Dendritic cell treated with granulocyte-macrophage colony-stimulating factor and Interleukin-4, amounts not matched to agents 40 ng/mL and 50 ng/mL, for 4 days (primary cell): ENCODE data around the gene GREM2.

Experiments
- H3K27ac Mint-ChIP-seq: one replicate; pipeline ENCODE4 v1.8.0; 2022; ENCODE audit warnings: mild to moderate bottlenecking, mixed read lengths
- H3K27me3 Mint-ChIP-seq: one replicate; pipeline ENCODE4 v1.8.0; 2022; ENCODE audit warnings: mild to moderate bottlenecking, mixed read lengths
- H3K36me3 Mint-ChIP-seq: one replicate; pipeline ENCODE4 v1.8.0; 2022; ENCODE audit warnings: low read depth, mixed read lengths
- H3K4me1 Mint-ChIP-seq: one replicate; pipeline ENCODE4 v1.8.0; 2022; ENCODE audit warnings: low read depth, mixed read lengths
- H3K4me3 Mint-ChIP-seq: one replicate; pipeline ENCODE4 v1.8.0; 2022; ENCODE audit warnings: mild to moderate bottlenecking, moderate library complexity, mixed read lengths
- H3K9me3 Mint-ChIP-seq: one replicate; pipeline ENCODE4 v1.8.0; 2022; ENCODE audit warnings: mixed read lengths
- intact Hi-C: fragments of 100-400 bp; cut with micrococcal nuclease; formaldehyde crosslinking; loops from one replicate; pipeline ENCODE4 v1.15.0; 2022

The GREM2 gene

DNA sequence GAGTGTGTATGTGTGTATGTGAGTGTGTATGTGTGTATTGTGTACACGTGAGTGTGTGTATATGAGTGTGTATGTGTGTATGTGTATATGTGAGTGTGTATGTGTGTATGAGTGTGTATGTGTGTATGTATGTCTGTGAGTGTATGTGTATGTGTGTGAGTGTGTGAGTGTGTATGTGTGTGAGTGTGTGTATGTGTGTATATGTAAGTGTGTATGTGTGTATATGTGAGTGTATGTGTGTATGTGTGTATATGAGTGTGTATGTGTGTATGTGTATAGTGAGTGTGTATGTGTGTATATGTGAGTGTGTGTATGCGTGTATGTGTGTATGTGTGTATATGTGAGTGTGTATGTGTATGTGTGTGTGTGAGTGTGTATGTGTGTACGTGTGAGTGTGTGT lies 49.2 kb downstream of the GREM2 start:
- intact Hi-C loops, result no loop called here
- H3K27ac Mint-ChIP-seq, result no peak overlapping the region
- no peak overlapping the region for H3K4me3 Mint-ChIP-seq
- no peaks in the 10 kb centered on the region for H3K27me3 Mint-ChIP-seq
- no peaks in the 10 kb centered on the region for H3K4me1 Mint-ChIP-seq
- no peaks in the 10 kb centered on the region for H3K36me3 Mint-ChIP-seq
- H3K9me3 Mint-ChIP-seq, result no peaks in the 10 kb centered on the region

DNA sequence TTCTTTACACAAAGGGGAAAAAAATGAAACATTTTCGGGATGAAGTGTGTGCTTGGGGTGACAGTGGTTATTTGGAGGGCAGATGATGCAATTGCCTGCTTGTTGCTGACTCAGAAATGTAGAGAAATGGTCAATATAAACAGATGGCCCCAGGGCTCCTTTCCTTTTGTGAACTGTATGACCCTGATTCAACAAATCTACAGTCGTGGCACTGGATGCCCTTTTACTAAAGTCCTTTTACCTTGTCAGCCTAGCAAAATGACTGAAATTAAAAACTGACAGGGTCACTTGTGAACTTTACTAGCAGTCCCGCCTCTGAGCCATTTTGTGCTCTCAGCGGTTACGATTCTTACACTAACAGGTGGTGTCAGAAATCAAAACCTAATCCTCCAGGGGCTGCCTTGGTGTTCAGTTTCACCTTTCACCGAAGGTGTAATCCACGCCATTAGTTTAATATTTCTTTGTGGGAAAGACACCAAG lies 49.8 kb downstream of the GREM2 start:
- intact Hi-C loops, result no loop called here
- Mint-ChIP-seq H3K27me3 (no peaks in the 10 kb centered on the region), H3K36me3 (no peaks in the 10 kb centered on the region), H3K4me3 (no peak overlapping the region), H3K27ac (no peak overlapping the region), H3K4me1 (no peaks in the 10 kb centered on the region), H3K9me3 (no peaks in the 10 kb centered on the region)

DNA sequence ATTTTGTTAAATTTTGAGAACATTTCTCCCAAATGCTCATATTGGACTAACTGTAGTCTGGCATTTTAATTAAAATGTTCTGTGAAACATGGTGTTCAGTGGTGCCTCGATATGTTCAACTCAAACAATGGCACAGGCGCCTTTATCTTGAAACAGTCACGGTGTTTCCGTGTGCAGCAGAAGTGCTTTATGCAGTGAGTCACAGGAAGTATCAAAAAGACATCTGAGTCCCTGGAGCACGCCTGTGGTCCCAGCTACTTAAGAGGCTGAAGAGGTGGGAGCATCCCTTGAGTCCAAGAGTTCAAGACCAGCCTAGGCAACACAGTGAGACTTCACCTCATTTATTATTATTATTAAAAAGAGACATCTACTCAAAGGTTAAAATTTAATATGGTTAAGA lies 52.2 kb downstream of the GREM2 start:
- Mint-ChIP-seq H3K36me3 (no peaks in the 10 kb centered on the region), H3K4me1 (no peaks in the 10 kb centered on the region), H3K4me3 (no peak overlapping the region), H3K27ac (no peak overlapping the region), H3K27me3 (no peaks in the 10 kb centered on the region), H3K9me3 (no peaks in the 10 kb centered on the region)
- intact Hi-C loops, result no loop called here

DNA sequence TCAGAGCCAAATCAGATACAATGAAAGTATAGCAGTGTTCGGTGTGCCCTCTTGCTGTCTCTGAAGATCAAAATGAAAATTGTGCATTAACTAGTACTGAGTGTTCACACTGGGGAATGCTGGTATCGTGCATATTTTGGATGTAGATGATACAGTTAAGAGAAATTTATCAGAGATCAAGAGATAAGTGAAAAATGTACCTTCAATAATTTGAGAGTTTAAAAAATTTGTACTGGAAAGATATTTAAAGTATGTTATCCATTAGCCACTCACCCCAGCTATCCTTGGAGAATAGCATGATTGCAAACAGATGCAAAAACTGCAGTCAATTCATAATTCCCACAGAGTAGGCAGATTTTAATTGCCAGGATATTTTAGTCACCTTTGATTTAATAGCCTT lies 56.4 kb downstream of the GREM2 start:
- no peaks in the 10 kb centered on the region for H3K9me3 Mint-ChIP-seq
- H3K27ac Mint-ChIP-seq, result no peak overlapping the region
- no peak overlapping the region for H3K4me3 Mint-ChIP-seq
- H3K27me3 Mint-ChIP-seq, result no peaks in the 10 kb centered on the region
- H3K4me1 Mint-ChIP-seq, result no peaks in the 10 kb centered on the region
- intact Hi-C loops, result no loop called here
- H3K36me3 Mint-ChIP-seq, result no peaks in the 10 kb centered on the region

DNA sequence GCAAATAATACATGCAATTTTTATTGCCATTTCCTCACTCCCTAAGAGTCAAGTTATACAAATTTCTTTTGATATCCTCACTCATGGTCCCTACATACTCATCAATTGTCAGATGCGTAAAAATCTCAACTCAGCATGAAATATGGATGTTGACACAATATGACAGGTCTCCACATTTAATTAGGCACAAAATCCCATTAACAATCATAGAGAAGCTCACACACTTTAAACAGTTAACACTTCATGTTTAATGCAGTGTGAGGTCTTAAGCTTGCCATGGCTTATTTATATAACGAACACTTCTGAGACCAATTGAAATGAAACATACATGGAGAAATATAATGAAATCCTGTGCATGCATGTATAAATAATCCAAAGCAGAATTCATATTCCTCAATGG lies 58.6 kb downstream of the GREM2 start:
- Mint-ChIP-seq H3K27me3 (no peaks in the 10 kb centered on the region), H3K9me3 (peaks cover 6% of the 10 kb centered on the region), H3K27ac (no peak overlapping the region), H3K36me3 (no peaks in the 10 kb centered on the region), H3K4me3 (no peak overlapping the region), H3K4me1 (no peaks in the 10 kb centered on the region)
- intact Hi-C loops, result no loop called here

DNA sequence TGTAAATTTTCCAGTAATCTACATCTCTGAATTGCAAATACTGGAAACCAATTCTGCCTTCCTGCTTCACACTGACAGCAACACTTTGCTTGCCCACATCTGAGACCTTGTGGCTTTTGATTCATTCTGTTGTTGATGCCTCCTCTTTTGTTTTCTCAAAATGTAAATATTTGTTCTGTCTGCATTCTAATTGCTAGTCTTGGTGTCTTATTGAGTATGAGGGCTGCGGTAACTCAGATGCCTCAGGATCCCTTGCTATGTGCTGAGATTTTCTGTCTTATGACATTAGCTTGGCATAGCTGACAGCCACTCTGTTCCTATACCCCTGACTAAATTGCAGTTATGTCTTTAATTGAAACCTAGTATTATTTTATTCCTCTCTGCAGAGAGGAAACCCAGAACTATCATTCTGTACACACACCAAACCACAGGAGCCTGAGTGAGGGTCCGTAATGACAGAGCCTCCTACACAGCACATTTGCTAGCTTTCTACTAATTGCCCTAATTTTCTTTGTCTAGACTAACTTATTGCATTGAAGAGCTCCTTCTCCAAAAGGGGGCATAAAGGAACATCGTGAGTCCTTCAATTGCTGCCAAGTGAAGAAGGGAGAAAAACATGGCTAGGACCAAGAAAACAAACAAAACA lies 72.1 kb downstream of the GREM2 start:
- Mint-ChIP-seq H3K4me3 (no peak overlapping the region), H3K27ac (no peak overlapping the region), H3K27me3 (no peaks in the 10 kb centered on the region), H3K9me3 (peaks cover 32% of the 10 kb centered on the region), H3K4me1 (no peaks in the 10 kb centered on the region), H3K36me3 (no peaks in the 10 kb centered on the region)
- intact Hi-C loops, result no loop called here

DNA sequence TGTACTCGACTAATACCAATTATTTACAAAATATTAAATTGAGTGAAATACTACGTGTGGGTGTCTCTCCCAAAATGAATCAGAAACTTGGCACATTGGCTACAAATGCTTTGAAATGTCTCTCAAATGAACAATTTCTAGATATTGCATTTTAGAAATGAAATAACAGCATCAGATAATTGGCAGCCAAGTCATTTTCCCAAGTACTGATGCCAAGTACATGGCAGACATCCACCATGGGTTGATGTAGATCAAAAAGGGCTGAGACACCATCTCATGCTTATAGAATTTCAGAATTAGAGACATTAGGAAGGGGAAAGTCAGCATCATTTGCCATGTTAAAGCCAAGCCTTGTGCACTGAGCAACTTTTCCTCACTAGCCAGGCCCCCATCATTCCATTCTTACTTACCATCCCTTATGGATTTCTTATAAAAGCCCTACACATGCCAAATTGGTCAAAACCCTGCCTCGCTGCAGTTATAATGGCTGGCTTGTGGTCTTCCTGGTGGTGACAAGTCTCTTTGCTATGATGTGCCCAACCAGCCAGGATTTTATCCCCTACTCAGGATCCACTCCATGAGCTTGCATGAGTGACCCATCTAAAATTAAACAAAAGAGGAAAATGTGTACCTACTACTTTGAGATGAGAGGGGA lies 73.1 kb downstream of the GREM2 start:
- Mint-ChIP-seq H3K4me1 (no peaks in the 10 kb centered on the region), H3K9me3 (peaks cover 34% of the 10 kb centered on the region), H3K27me3 (no peaks in the 10 kb centered on the region), H3K27ac (no peak overlapping the region), H3K36me3 (no peaks in the 10 kb centered on the region), H3K4me3 (no peak overlapping the region)
- intact Hi-C loops, result no loop called here

DNA sequence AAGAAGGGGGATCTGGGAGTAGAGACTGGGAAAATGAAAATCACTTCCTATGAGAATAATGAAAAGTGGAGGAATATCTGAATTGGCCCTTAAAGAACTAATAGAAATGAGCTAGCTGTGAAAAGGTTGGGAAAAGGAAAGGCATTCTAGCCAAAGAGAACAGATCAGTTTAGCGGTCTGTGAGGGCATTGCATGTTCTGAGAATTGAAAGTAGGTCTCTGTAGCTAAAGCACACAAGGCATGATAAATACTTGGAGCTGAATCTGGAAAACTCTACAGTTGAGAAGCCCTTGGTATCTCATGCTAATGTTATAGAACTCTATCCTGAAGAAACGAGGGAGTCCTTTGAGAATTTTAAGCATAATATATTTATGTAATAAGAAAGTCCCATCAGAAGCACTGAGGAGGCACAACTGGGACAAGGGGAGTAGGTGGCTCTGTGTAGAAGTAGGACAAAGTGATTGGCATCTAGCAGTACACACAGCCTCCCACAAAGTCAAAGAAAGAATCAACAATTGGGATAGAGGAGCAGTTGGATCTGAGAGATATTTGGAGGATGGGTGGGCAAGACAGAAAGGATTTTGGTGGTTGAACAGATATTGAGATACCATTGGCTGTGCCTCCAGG lies 78.7 kb downstream of the GREM2 start:
- no peaks in the 10 kb centered on the region for H3K36me3 Mint-ChIP-seq
- no peak overlapping the region for H3K4me3 Mint-ChIP-seq
- intact Hi-C loops, result loop anchor here (5.0 kb wide), 1 partner anchor 119 kb away; no protein-coding TSS in a partner anchor

DNA sequence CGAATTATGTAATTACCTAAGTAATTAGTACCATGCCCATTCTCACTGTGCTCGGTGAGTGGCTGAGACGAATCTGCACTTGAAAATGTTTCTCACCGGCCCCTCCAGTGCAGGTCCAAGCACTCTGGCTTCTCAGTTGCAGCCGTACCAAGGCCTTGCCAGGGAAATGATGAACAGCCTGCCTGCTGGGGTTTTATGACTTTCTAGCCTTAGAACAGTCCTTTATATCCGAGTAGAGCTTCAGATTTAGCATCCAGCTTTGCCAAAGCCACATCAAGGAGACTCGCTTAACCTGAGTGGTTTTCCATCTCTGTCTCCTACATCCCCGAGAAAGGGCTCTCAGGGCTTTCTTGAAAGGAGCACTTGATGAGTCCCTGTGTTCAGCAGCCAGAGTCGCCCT lies 83.4 kb downstream of the GREM2 start:
- intact Hi-C loops, result no loop called here
- Mint-ChIP-seq H3K4me3 (no peak overlapping the region), H3K36me3 (no peaks in the 10 kb centered on the region)

More for the DNA sequence above, 78.7 kb downstream of the GREM2 start:
- Mint-ChIP-seq H3K27ac (no peak overlapping the region), H3K27me3 (no peaks in the 10 kb centered on the region), H3K9me3 (peaks cover 36% of the 10 kb centered on the region), H3K4me1 (no peaks in the 10 kb centered on the region)

DNA sequence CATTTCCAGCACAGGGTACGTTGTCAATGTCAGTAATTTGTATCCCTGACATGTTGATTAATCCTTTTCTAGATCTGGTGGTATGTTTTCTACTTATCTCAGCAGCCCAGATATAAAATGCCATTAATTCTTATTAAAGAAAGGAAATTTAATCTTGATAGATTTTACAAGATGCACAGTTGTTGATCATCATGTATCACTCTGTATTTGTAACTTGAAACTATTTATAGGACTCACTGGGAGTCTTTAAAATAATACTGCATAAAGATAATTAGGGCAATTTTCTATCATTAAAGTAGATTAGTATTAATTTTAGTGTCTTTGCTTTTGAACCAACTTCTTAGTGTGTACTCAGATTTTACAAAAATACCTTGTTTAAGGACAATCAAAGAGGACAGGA lies 84.9 kb downstream of the GREM2 start:
- H3K36me3 Mint-ChIP-seq, result no peaks in the 10 kb centered on the region
- H3K9me3 Mint-ChIP-seq, result peaks cover 9% of the 10 kb centered on the region
- H3K27ac Mint-ChIP-seq, result no peak overlapping the region
- no peak overlapping the region for H3K4me3 Mint-ChIP-seq
- intact Hi-C loops, result no loop called here
- H3K27me3 Mint-ChIP-seq, result no peaks in the 10 kb centered on the region
- H3K4me1 Mint-ChIP-seq, result no peaks in the 10 kb centered on the region

More for the DNA sequence above, 83.4 kb downstream of the GREM2 start:
- Mint-ChIP-seq H3K9me3 (peaks cover 17% of the 10 kb centered on the region), H3K27me3 (no peaks in the 10 kb centered on the region), H3K27ac (no peak overlapping the region), H3K4me1 (no peaks in the 10 kb centered on the region)

DNA sequence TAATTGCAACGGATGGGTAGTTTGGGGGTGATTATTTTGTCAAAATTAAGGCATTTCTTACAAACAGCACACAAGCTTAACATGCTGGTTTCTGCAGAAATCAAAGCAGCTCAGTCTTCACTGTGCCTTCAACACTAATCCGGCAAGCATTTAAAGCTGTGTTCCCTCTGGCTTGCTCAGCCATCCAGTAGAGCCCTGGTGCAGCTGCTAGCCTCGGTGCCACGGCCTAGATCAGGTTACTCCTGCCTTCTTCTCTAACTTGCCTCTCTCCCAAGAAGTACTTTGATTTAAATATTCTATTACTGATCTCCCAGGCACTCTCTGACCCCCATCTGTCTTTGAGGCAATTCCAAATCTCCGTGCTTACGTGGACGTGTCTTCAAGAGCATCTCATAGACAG lies 85.6 kb downstream of the GREM2 start:
- no peaks in the 10 kb centered on the region for H3K4me1 Mint-ChIP-seq
- no peaks in the 10 kb centered on the region for H3K36me3 Mint-ChIP-seq
- intact Hi-C loops, result no loop called here
- no peak overlapping the region for H3K4me3 Mint-ChIP-seq
- no peaks in the 10 kb centered on the region for H3K27me3 Mint-ChIP-seq
- no peak overlapping the region for H3K27ac Mint-ChIP-seq
- H3K9me3 Mint-ChIP-seq, result peaks cover 9% of the 10 kb centered on the region

DNA sequence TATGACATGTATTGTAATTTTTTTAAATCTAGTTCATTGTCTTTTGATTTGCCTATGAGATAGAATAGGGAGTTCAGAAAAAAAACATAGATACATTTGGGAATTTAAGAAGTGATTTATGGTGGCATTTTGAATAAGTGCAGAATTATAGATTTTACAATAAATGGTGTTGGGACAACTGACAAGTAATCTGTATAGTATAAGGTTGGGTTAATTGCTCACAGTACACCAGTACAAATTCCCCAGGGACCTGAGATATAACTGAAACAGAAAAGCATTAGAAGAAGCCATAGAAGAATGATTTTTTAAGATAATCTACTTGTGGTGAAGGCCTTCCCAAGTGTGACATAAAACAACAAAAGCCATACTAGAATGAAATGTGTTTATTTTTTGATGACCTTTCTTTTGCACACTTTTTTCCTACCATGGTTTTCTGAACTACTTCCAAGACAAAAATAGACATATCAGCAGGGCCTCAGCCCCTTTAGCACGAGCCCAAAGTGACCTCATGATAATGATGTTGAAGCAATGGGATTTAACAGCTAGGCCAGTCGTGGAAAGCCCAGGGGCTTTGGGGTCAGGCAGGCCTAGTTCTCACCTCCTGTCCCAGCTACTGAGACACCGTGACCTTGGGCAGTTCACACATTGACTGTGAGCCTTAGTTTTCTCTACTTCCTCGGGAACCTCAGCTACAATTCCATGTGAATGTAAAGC lies 87.4 kb downstream of the GREM2 start:
- intact Hi-C loops, result no loop called here
- Mint-ChIP-seq H3K27ac (no peak overlapping the region), H3K9me3 (peaks cover 9% of the 10 kb centered on the region), H3K27me3 (no peaks in the 10 kb centered on the region), H3K4me1 (no peaks in the 10 kb centered on the region), H3K36me3 (no peaks in the 10 kb centered on the region), H3K4me3 (no peak overlapping the region)

DNA sequence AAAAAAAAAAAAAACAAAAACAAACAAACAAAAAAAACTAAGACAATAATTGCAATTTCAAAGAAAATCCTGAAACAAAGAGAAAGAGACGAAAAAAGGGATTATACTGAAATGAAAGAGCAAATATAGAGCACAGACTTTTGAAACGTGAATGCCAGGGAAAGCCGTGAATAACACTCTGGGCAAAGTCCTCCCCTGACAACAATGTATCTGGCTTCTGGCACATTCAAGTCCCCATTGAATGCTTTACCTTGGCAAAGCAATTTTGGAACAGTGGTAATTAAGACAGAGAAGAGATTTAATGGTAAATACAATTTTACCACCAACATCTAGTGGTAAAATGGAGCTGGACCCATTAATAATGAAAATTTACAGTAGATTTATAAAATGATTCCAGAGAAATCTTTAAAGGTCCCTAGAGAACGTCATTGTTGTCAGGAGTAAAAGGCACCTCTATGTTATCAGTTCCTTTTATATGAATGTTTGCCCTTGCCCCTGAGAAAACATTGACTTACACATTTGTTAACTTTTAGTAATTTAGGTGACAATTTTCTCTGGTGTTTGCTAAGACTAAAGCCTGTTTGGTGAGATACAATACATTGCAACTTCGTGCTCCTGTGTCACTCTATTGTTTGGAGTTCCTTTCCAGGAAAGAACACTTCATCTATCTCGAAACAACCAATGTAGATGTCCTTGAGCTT lies 89.7 kb downstream of the GREM2 start:
- no peaks in the 10 kb centered on the region for H3K4me1 Mint-ChIP-seq

More for the DNA sequence above, 89.7 kb downstream of the GREM2 start:
- Mint-ChIP-seq H3K27me3 (no peaks in the 10 kb centered on the region), H3K27ac (no peak overlapping the region), H3K36me3 (no peaks in the 10 kb centered on the region), H3K4me3 (no peak overlapping the region), H3K9me3 (peaks cover 9% of the 10 kb centered on the region)
- intact Hi-C loops, result no loop called here
